HepG2 (cell line): Measurements from ENCODE around the gene MREG. TPM values are rescaled to one million over a fixed set of nuclear protein-coding genes. Genes with fewer than 3 reads are reported as not detected.

Experiments
- BRCA1 ChIP-seq: sonication (generic); formaldehyde crosslinking; IDR thresholded peaks from 2 replicates; pipeline ENCODE4 v1.4.0; 2020; ENCODE audit warnings: missing genetic modification reagents
- CENPT ChIP-seq: sonication (generic); formaldehyde crosslinking; IDR thresholded peaks from 2 replicates; pipeline ENCODE4 v1.8.0; 2022; ENCODE audit warnings: low read depth, mild to moderate bottlenecking, moderate library complexity, missing genetic modification reagents
- CHD4 ChIP-seq: fragments of 200-600 bp; sonication (generic); IDR thresholded peaks from 2 replicates; pipeline ENCODE4 v1.7.0; 2017; ENCODE audit warnings: mild to moderate bottlenecking, low read length, borderline replicate concordance
- MBD4 ChIP-seq: IDR thresholded peaks from 2 replicates; pipeline ENCODE4 v1.6.1; 2012; ENCODE audit warnings: low read length, inconsistent platforms, borderline replicate concordance
- MED13 ChIP-seq: sonication (generic); formaldehyde crosslinking; IDR thresholded peaks from 2 replicates; pipeline ENCODE4 v1.5.0; 2020; ENCODE audit warnings: missing genetic modification reagents
- NCOA5 ChIP-seq: sonication (generic); formaldehyde crosslinking; IDR thresholded peaks from 2 replicates; pipeline ENCODE4 v1.4.0; 2020; ENCODE audit warnings: missing genetic modification reagents
- NKX3-1 ChIP-seq: sonication (generic); formaldehyde crosslinking; IDR thresholded peaks from 2 replicates; pipeline ENCODE4 v1.5.0; 2020; ENCODE audit warnings: missing genetic modification reagents
- NR2F2 ChIP-seq: IDR thresholded peaks from 2 replicates; pipeline ENCODE4 v1.6.1; 2012; ENCODE audit warnings: low read depth, inconsistent platforms, borderline replicate concordance
- POLR2AphosphoS5 ChIP-seq: IDR thresholded peaks from 2 replicates; pipeline ENCODE4 v1.6.1; 2012; ENCODE audit warnings: low read depth, low read length
- RAD51 ChIP-seq: fragments of 450-650 bp; IDR thresholded peaks from 2 replicates; pipeline ENCODE4 v1.6.1; 2016; ENCODE audit warnings: borderline replicate concordance
- TBX2 ChIP-seq: sonication (generic); formaldehyde crosslinking; IDR thresholded peaks from 2 replicates; pipeline ENCODE4 v1.5.0; 2020; ENCODE audit warnings: missing genetic modification reagents, mild to moderate bottlenecking, borderline replicate concordance
- XBP1 ChIP-seq: sonication (generic); formaldehyde crosslinking; IDR thresholded peaks from 2 replicates; pipeline ENCODE4 v1.5.0; 2020; ENCODE audit warnings: missing genetic modification reagents
- ZBTB38 ChIP-seq: sonication (generic); formaldehyde crosslinking; IDR thresholded peaks from 2 replicates; pipeline ENCODE4 v1.5.1; 2020; ENCODE audit warnings: mild to moderate bottlenecking, missing genetic modification reagents
- ZFP36 ChIP-seq: fragments of 150-350 bp; IDR thresholded peaks from 2 replicates; pipeline ENCODE4 v1.6.1; 2018; ENCODE audit warnings: borderline replicate concordance, low read length, low read depth; ENCODE audit not compliant: partially characterized antibody
- ZFP82 ChIP-seq: sonication (generic); formaldehyde crosslinking; IDR thresholded peaks from 2 replicates; pipeline ENCODE4 v1.5.1; 2020; ENCODE audit warnings: mild to moderate bottlenecking, missing genetic modification reagents, borderline replicate concordance
- ZNF180 ChIP-seq: sonication (generic); formaldehyde crosslinking; IDR thresholded peaks from 2 replicates; pipeline ENCODE4 v1.4.0; 2020; ENCODE audit warnings: low read depth, missing genetic modification reagents, borderline replicate concordance
- ZNF280D ChIP-seq: sonication (generic); formaldehyde crosslinking; IDR thresholded peaks from 2 replicates; pipeline ENCODE4 v1.5.1; 2020; ENCODE audit warnings: mild to moderate bottlenecking, missing genetic modification reagents
- ZNF343 ChIP-seq: sonication (generic); formaldehyde crosslinking; IDR thresholded peaks from 2 replicates; pipeline ENCODE4 v1.4.0; 2020; ENCODE audit warnings: mild to moderate bottlenecking, missing genetic modification reagents
- ZNF710 ChIP-seq: sonication (generic); formaldehyde crosslinking; IDR thresholded peaks from 2 replicates; pipeline ENCODE4 v1.5.0; 2020; ENCODE audit warnings: mild to moderate bottlenecking, missing genetic modification reagents, borderline replicate concordance
- polyA plus RNA-seq, 8 experiments: library from polyadenylated mRNA; depleted of rRNA in 3 of 8; stranded (reverse) in 7 of 8; unstranded in 1 of 8; fragments of >200 nt; fragmentation: Illumina TruSeq in 4 of 8; extraction: Trizol in 4 of 8; gene quantifications; 2 replicates each; pipeline versions ENCODE4 v1.2.1 to v1.2.3, GENCODE V29; 2011 to 2016; ENCODE audit warnings: low read depth in 4 of 8, missing spikeins in 1 of 8, mixed read lengths in 1 of 8; ENCODE audit not compliant: insufficient read depth in 1 of 8
- total RNA-seq, 5 experiments: library from RNA; depleted of rRNA; stranded (reverse); fragments of >200 nt; fragmentation: Illumina TruSeq; extraction: Trizol; gene quantifications; 2 replicates each; pipeline ENCODE4 v1.2.3, GENCODE V29; 2016; ENCODE audit warnings: low read depth in 1 of 5
- TF ChIP-seq, protein P1 (sequence below): sonication (generic); formaldehyde crosslinking; IDR thresholded peaks from 2 replicates; pipeline ENCODE4; 2020; ENCODE audit warnings: missing genetic modification reagents, mild to moderate bottlenecking, borderline replicate concordance

The MREG gene
- total and polyA plus RNA-seq, 2 of the 13 experiments (the other 11 are each of a cell fraction or from before 2014, with no cell fraction given) = 7.5 to 23.3 TPM

- TF ChIP-seq ZNF280D (CRISPR knock-in tag) (no peak), NCOA5 (CRISPR knock-in tag) (no peak), BRCA1 (CRISPR knock-in tag) (no peak), ZFP36 (no peak), MED13 (no peak), XBP1 (no peak), CHD4 (0 out of 2 replicates have a peak, but pooled peaks have one; percentile 24), ZNF710 (CRISPR knock-in tag) (no peak), ZNF180 (CRISPR knock-in tag) (no peak), ZBTB38 (no peak), NR2F2 (peak; percentile 12; the same call in 1 of the 2 replicates), CENPT (CRISPR knock-in tag) (no peak), ZFP82 (no peak), POLR2AphosphoS5 (no peak), NKX3-1 (CRISPR knock-in tag) (no peak), MBD4 (no peak), ZNF343 (CRISPR knock-in tag) (no peak; the same call in 1 of the 2 replicates), TBX2 (CRISPR knock-in tag) (peak; percentile 59), RAD51 (no peak)
- TF ChIP-seq, protein P1, sequence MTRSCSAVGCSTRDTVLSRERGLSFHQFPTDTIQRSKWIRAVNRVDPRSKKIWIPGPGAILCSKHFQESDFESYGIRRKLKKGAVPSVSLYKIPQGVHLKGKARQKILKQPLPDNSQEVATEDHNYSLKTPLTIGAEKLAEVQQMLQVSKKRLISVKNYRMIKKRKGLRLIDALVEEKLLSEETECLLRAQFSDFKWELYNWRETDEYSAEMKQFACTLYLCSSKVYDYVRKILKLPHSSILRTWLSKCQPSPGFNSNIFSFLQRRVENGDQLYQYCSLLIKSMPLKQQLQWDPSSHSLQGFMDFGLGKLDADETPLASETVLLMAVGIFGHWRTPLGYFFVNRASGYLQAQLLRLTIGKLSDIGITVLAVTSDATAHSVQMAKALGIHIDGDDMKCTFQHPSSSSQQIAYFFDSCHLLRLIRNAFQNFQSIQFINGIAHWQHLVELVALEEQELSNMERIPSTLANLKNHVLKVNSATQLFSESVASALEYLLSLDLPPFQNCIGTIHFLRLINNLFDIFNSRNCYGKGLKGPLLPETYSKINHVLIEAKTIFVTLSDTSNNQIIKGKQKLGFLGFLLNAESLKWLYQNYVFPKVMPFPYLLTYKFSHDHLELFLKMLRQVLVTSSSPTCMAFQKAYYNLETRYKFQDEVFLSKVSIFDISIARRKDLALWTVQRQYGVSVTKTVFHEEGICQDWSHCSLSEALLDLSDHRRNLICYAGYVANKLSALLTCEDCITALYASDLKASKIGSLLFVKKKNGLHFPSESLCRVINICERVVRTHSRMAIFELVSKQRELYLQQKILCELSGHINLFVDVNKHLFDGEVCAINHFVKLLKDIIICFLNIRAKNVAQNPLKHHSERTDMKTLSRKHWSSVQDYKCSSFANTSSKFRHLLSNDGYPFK (CRISPR knock-in tag) = no peak
These were observed 92.9 kb downstream of the MREG start (continued) for GRCh38 chr2:215920244-215921100.
